Embryonic facial prominence (tissue), 1 donor: Measurements from ENCODE around the gene MDGA2.
"Not testable (repeated sequence)": the region's sequence is repeated elsewhere in the genome, so short reads cannot be mapped to it uniquely, and the experiment has no call there.

ENCODE experiments used
- DNase-seq: peaks from one replicate; pipeline ENCODE4 v3.0.0-alpha.2; 2016; ENCODE audit errors: extremely low spot score

The MDGA2 gene

DNA sequence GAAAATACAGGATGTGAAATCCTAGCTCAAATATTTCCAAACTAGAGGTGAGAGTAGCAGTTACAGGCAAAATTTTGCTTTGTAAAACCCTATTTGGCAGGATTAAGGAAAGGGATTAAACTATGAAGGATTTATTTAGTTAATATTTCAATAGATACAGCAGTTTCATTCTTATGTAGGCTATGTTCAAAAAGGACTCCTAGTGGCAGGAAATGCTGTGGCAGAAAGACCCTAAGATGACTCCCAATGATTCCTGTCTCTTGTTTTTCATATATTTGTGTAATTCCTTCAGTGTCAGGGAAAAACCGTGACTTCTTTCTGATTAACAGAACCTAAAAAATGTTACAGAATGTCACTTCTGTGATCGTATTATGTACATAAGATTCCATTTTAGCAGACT, 724.3 kb downstream of the MDGA2 start:
- DNase-seq, result no peak

DNA sequence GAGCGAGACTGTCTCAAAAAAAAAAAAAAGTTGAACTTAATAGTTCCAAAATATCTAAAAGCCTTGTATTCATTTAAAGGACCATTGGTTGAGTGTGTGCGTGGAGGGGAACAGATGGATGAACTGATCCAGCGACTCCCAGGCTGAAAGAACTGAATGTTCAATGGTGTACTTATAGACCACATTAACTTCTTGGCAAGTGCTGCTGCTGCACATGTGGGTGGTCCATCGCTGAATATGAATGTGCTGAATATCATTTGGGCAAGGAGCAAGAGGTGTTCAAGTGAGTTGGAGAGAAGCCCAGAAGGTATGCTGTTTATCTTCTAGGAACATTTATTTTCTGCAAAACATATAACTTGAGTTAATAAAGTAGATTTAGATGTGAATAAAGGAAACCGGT, 734.8 kb downstream of the MDGA2 start:
- no peak for DNase-seq

DNA sequence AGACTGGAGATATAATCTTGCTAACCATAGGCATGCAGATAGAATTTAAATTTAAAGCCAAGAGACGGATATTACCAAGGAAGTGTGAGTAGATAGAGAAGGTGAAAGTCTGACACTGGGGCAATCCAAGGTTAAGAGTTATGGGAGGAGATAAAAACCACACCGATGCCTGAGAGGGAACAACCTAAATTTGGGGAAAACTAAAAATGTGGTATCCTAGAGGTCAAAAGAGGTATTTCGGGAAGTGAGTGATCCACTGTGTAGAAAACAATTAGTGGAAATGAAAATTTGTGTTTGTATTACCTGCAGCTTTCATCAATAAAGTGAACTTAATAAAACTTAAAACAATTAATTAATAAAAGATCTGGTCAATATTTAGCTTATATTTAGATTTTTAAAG, 754.9 kb downstream of the MDGA2 start:
- no peak for DNase-seq

DNA sequence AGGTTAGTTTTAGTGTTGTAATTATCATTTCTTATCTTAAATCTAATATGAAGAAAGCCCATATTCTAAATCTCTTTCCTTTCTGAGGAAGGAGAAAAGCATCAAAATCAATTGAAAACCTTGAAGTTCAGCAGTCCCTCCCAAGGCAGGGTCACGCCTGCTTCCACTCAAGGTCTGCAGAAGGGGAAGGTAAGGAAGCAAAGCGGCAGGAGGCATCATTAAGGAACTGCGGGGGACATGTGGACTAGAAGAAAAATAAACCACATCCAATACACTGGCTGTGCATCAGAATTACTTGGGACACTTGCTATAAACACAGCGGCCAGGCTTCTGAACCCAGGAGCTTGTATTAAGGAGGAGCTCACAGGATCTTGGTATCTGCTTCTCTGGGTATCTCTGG, 759.9 kb downstream of the MDGA2 start:
- not testable (repeated sequence) for DNase-seq

DNA sequence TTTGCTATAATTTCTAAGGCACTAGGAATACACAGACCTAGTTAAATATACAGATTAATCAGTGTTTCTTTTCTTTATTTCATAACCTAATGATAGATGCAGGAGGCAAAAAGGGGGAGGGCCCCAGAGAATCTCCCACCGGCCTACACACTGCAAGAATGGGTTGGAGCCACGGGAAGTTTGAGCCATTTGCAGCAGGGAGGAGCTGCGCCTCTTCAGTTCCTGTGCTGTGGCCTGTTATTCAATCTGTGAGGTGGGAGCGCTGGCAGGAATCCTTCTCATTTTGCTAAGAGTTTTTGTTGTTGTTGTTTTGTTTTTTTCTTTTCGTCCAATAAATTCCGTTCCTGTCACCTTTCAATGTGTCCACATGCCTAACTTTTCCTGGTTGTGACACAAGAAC, 772.6 kb downstream of the MDGA2 start:
- no peak for DNase-seq

DNA sequence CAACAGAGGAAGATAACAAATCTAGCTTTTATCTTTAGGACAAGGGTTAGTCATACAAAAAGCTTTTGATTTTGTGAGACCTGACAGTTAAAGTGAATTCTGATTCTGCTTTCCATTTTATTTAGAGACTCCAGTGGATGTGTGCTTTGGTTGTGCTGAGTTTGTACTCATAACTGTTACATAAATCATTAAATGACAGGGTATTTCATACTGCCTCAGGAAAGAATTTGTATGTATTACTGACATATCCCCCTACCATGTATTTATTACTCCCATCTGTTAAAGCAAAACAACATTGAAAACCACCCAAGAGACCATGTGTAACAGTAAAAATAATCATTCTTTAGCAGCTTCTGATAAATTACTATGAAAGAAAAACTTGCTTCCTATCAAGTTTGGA, 780.9 kb downstream of the MDGA2 start:
- DNase-seq, result no peak

DNA sequence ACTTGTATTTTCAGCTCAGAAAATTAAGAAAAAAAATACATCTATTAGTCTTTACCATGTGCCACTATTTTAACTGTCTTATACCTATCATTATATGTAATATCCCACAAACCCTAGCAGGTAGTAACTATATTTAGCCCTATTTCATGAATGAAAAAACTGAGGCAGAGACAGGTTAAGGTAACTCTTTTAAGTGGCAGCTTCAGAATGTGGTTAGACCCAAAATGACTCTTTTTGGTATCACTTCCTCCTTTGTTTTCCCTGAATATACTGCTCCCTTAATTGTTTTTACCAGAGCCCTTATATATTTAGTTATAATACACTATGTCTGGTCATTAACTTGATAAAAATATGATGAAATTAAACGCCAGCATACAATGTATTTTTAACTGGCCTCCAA, 788.3 kb downstream of the MDGA2 start:
- DNase-seq, result no peak

DNA sequence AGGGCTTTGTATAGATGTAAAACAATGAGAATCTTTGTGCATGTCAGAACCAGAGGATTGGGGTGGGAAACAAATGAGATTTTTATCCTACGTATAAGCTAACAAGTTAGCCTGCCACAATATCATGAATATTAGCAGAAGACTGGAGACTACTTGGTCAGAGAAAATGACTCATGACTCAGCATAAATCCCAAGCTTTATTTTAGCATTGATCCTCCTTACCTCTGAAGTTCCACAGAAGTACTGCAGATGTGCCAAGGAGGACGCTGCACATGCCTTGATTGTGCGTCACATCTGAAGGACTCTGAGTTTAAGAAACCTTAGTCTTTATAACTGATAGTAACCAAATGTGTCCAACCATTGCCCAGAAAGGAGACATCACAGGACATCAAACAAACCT, 789.8 kb downstream of the MDGA2 start:
- no peak for DNase-seq

DNA sequence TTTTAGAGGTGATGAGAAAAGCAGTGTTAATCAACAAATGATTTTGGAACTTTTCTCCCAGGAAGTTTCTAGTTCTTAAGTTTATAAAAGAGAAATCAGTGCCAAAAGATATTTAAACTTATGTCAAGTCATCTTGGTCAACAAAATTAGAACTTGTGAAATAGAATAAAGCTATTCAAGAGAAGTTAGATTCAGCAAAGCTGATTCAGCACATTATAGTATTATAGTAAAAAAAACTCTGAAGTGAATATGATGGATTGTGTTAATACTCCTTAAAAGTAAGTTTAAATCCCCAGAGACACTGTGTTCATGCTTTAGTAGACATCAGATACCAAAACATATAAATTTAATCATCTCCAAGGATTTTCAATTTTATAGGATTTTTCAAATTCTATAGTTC, 813.7 kb downstream of the MDGA2 start:
- DNase-seq, result no peak

DNA sequence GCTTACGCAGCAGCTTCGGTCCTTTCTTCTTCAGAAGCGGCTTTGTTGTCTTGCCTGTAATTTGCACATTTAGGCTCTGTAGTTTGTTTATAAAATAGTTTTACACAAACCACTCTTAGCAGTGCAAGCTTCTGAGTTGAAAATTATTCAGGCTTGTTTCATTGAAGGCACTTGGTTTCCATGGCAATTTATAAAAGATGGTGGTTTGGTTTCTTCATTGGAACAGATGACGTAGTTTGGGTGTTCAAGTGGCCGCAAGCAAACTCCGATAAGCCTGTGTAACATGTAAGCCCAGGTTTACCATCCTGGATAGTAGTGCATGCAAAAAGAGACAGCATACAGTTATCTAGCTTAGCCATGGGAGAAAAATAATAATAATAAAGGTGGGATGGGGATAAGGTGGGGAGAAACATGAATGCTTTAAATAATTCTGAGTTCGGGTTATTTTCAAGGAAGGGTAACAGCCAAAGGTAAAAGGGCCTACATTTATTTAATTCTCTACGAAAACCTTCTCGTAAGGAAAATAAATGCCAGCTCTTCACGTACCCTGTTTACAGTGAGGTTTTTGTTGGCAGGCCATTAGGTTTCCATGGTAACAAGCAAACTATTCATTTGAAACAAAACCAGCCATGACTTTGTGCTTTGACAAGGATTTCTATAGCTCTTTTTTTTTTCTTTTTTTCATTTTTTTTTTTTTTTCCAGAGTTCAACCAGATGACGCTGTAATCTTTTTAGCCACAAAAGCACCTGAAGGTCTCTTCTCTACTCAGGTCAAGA, 834.3 kb downstream of the MDGA2 start:
- peak; percentile 20 for DNase-seq

DNA sequence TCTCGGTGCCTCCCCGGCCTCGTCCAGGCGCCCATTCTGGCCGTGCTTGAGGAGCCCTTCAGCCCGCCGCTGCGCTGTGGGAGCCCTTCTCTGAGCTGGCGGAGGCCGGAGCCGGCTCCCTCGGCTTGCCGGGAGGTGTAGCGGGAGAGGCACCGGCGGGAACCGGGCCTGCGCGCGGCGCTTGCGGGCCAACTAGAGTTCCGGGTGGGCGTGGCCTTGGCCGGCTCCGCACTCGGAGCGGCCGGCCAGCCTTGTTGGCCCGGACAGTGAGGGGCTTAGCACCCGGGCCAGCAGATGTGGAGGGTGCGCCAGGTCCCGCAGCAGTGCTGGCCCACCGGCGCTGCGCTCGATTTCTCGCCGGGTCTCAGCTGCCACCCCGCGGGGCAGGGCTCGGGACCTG, 855.1 kb downstream of the MDGA2 start:
- no peak for DNase-seq

DNA sequence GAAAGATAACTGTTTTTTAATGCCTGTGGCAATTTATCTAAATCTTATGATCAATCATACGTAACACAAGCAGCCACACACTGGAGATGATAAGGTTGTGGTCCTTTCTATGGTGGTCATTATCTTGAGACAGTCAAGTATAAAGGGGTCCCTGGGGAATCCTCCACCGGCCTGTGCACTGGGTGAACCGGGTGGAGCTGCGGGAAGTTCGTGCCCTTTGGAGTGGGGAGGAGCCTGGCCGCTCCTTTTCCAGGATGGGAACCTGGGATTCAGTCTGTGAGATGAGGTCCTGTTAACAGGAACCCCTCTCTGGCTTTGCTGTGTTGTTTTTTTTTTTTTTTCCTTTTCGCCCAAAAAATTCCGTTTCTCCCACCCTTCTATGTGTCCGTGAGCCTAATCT, 856.3 kb downstream of the MDGA2 start:
- DNase-seq, result no peak

DNA sequence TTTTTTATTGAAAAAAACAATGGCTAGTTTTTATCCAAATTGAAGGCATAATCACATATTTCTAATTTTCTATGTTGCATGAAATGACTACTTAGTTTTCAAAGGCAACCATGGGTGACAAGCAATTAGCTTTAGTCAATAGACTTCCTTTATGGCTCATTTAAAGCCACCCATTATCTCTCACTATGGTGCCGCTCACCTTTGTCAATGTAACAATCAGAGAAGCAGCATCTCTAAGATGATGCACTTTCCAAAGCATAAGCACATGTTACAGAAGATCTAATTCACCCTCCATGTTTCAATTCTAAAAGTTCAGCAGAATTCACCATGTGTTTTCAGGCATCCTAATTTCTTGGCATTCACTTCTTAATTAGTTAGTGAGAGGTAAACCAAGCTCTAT, 857.3 kb downstream of the MDGA2 start:
- no peak for DNase-seq

DNA sequence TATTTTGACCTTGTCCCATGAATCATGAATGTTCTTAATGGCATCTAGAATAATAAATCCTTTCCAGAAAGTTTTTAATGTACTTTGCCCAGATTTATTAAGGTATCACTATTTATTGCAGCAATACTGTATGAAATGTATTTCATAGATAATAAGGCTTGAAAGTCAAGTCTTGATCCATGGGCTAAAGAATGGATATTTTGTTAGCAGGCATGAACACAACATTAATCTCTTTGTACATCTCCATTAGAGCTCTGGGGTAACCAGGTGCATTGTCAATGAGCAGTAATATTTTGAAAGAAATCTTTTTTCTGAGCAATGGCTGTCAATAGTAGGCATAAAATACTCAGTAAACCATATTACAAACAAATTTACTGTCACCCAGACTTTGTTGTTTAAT, 882.3 kb downstream of the MDGA2 start:
- DNase-seq, result no peak
